Measurements from ENCODE around the gene FAM76B.

- TF ChIP-seq CSDC2 (CRISPR knock-in tag; IDR thresholded peaks at IDR 0.05) (no peak), ZC3H10 (CRISPR knock-in tag; IDR thresholded peaks at IDR 0.05) (no peak), ZFP3 (CRISPR knock-in tag; IDR thresholded peaks at IDR 0.05) (no peak), CREB5 (CRISPR knock-in tag; IDR thresholded peaks at IDR 0.05; ENCODE audit: low read depth) (no peak), SNAI2 (CRISPR knock-in tag; IDR thresholded peaks at IDR 0.05) (no peak), ZFP30 (CRISPR knock-in tag; IDR thresholded peaks at IDR 0.05) (no peak), ESRRG (CRISPR knock-in tag; IDR thresholded peaks at IDR 0.05) (no peak), ZNF8 (CRISPR knock-in tag; IDR thresholded peaks at IDR 0.05) (no peak), PATZ1 (CRISPR knock-in tag; IDR thresholded peaks at IDR 0.05; ENCODE audit: borderline replicate concordance) (no peak)
Measured at GRCh38 chr11:95792700-95793099, 3.1 kb upstream of the FAM76B start.

Data from SK-N-SH treated with all-trans-retinoic acid at 6 μM for 48 hours (cell line).